Measurements from ENCODE around the gene SPPL2B. TPM values are rescaled to one million over a fixed set of nuclear protein-coding genes. Genes with fewer than 3 reads are reported as not detected.

Gene SPPL2B
- total RNA-seq, 1 donor from 2014 or later, result 77.0 TPM

- Mint-ChIP-seq H3K27me3 (ENCODE audit: unreplicated experiment) (no peaks in the 10 kb centered on the region), H3K4me1 (ENCODE audit: unreplicated experiment) (peaks cover 22% of the 10 kb centered on the region), H3K4me3 (ENCODE audit: unreplicated experiment) (no peak overlapping the region), H3K27ac (ENCODE audit: unreplicated experiment) (no peak overlapping the region), H3K9me3 (ENCODE audit: unreplicated experiment) (no peaks in the 10 kb centered on the region), H3K36me3 (ENCODE audit: unreplicated experiment) (no peaks in the 10 kb centered on the region)
- no peak for DNase-seq (ENCODE audit: extremely low spot score, unreplicated experiment)
- no peak for TF ChIP-seq CTCF (IDR thresholded peaks at IDR 0.05)
Measured at GRCh38 chr19:2283835-2284507, 44.5 kb upstream of the SPPL2B start.

- no peak for TF ChIP-seq CTCF (IDR thresholded peaks at IDR 0.05)
- H3K27ac Mint-ChIP-seq (ENCODE audit: unreplicated experiment), result no peak overlapping the region
- no peaks in the 10 kb centered on the region for H3K9me3 Mint-ChIP-seq (ENCODE audit: unreplicated experiment)
- H3K4me1 Mint-ChIP-seq (ENCODE audit: unreplicated experiment), result peaks cover 18% of the 10 kb centered on the region
- DNase-seq (ENCODE audit: extremely low spot score, unreplicated experiment), result no peak
- no peaks in the 10 kb centered on the region for H3K27me3 Mint-ChIP-seq (ENCODE audit: unreplicated experiment)
- H3K36me3 Mint-ChIP-seq (ENCODE audit: unreplicated experiment), result no peaks in the 10 kb centered on the region
- H3K4me3 Mint-ChIP-seq (ENCODE audit: unreplicated experiment), result no peak overlapping the region
Measured at GRCh38 chr19:2286402-2287140, 41.9 kb upstream of the SPPL2B start.

- H3K4me1 Mint-ChIP-seq (ENCODE audit: unreplicated experiment), result peaks cover 7% of the 10 kb centered on the region
- TF ChIP-seq CTCF (IDR thresholded peaks at IDR 0.05), result no peak
- no peaks in the 10 kb centered on the region for H3K36me3 Mint-ChIP-seq (ENCODE audit: unreplicated experiment)
- H3K27ac Mint-ChIP-seq (ENCODE audit: unreplicated experiment), result no peak overlapping the region
- H3K9me3 Mint-ChIP-seq (ENCODE audit: unreplicated experiment), result no peaks in the 10 kb centered on the region
- DNase-seq (ENCODE audit: extremely low spot score, unreplicated experiment), result no peak
- H3K27me3 Mint-ChIP-seq (ENCODE audit: unreplicated experiment), result no peaks in the 10 kb centered on the region
- H3K4me3 Mint-ChIP-seq (ENCODE audit: unreplicated experiment), result no peak overlapping the region
Measured at GRCh38 chr19:2287585-2288337, 40.7 kb upstream of the SPPL2B start.

- Mint-ChIP-seq H3K9me3 (ENCODE audit: unreplicated experiment) (no peaks in the 10 kb centered on the region), H3K27me3 (ENCODE audit: unreplicated experiment) (no peaks in the 10 kb centered on the region), H3K4me3 (ENCODE audit: unreplicated experiment) (no peak overlapping the region), H3K4me1 (ENCODE audit: unreplicated experiment) (peaks cover 3% of the 10 kb centered on the region), H3K36me3 (ENCODE audit: unreplicated experiment) (no peaks in the 10 kb centered on the region), H3K27ac (ENCODE audit: unreplicated experiment) (no peak overlapping the region)
- no peak for TF ChIP-seq CTCF (IDR thresholded peaks at IDR 0.05)
- DNase-seq (ENCODE audit: extremely low spot score, unreplicated experiment), result no peak
Measured at GRCh38 chr19:2288338-2288817, 40.1 kb upstream of the SPPL2B start.

Data from osteocyte (in vitro differentiated cells).